Measurements from ENCODE around the gene HERPUD1. TPM values are rescaled to one million over a fixed set of nuclear protein-coding genes. Genes with fewer than 3 reads are reported as not detected.

Gene HERPUD1
- total RNA-seq, 2 experiments from 2014 or later: 140 to 342 TPM

- H3K9me2 ChIP-seq (ENCODE audit: insufficient read depth, low read length): no peaks in the 10 kb centered on the region
- H3K27ac ChIP-seq (ENCODE audit: low read depth, low read length, poor library complexity, severe bottlenecking): peak overlapping the region; percentile 73
- H3K79me2 ChIP-seq (ENCODE audit: insufficient read depth, low read depth, low read length): no peaks in the 10 kb centered on the region
- DNase-seq (ENCODE audit: low spot score): no peak
- TF ChIP-seq CTCF (conservative IDR thresholded peaks at IDR 0.05; ENCODE audit: low read length) (no peak), EZH2phosphoT487 (IDR thresholded peaks at IDR 0.05; ENCODE audit: borderline replicate concordance, low read depth, low read length) (no peak)
- H3K4me2 ChIP-seq (ENCODE audit: low read length): peak overlapping the region; percentile 61
- ChIA-PET POLR2A (interaction anchor here (7.1 kb wide), 1 partner anchor 13 kb away, joined by 42 read pairs; the partner anchor contains the start of gene NLRC5), CTCF (ENCODE audit: unreplicated experiment) (interaction anchor here (1.1 kb wide), 1 partner anchor 14 kb away, joined by 3 read pairs; no protein-coding TSS in a partner anchor)
- no peaks in the 10 kb centered on the region for H3K9me3 ChIP-seq (ENCODE audit: low read length)
- no peak overlapping the region for H2AFZ ChIP-seq (ENCODE audit: low read length)
- H4K20me1 ChIP-seq (ENCODE audit: insufficient read depth, low read length): no peaks in the 10 kb centered on the region
- peaks cover 93% of the 10 kb centered on the region for H3K4me1 ChIP-seq (ENCODE audit: insufficient read depth, low read length, poor library complexity, severe bottlenecking)
- H3K4me3 ChIP-seq (ENCODE audit: low read depth, low read length, poor library complexity, severe bottlenecking): no peak overlapping the region
- intact Hi-C loops (cut with micrococcal nuclease; ENCODE audit: unreplicated experiment): no loop called here
- no TSS peak for BruUV-seq (replicated peaks)
- H3K36me3 ChIP-seq (ENCODE audit: insufficient read depth, low read length): no peaks in the 10 kb centered on the region
Measured at GRCh38 chr16:56974549-56975300, 42.8 kb downstream of the HERPUD1 start.

GRCh38 chr16:56975714-56976113 lies 43.8 kb downstream of the HERPUD1 start:
- intact Hi-C loops (cut with micrococcal nuclease; ENCODE audit: unreplicated experiment): no loop called here
- CTCF ChIA-PET (ENCODE audit: unreplicated experiment): interaction anchor here (1.1 kb wide), 1 partner anchor 13 kb away, joined by 3 read pairs; no protein-coding TSS in a partner anchor
- no peak for TF ChIP-seq EZH2phosphoT487 (IDR thresholded peaks at IDR 0.05; ENCODE audit: borderline replicate concordance, low read depth, low read length)
- TF ChIP-seq CTCF (conservative IDR thresholded peaks at IDR 0.05; ENCODE audit: low read length): no peak

More at GRCh38 chr16:56975714-56976113, 43.8 kb downstream of the HERPUD1 start:
- no peaks in the 10 kb centered on the region for H3K9me2 ChIP-seq (ENCODE audit: insufficient read depth, low read length)
- no peak for DNase-seq (ENCODE audit: low spot score)
- no peaks in the 10 kb centered on the region for H4K20me1 ChIP-seq (ENCODE audit: insufficient read depth, low read length)
- H3K27ac ChIP-seq (ENCODE audit: low read depth, low read length, poor library complexity, severe bottlenecking): peak overlapping the region; percentile 73
- H3K79me2 ChIP-seq (ENCODE audit: insufficient read depth, low read depth, low read length): no peaks in the 10 kb centered on the region
- peaks cover 95% of the 10 kb centered on the region for H3K4me1 ChIP-seq (ENCODE audit: insufficient read depth, low read length, poor library complexity, severe bottlenecking)
- no TSS peak for BruUV-seq (replicated peaks)
- H2AFZ ChIP-seq (ENCODE audit: low read length): no peak overlapping the region
- H3K4me2 ChIP-seq (ENCODE audit: low read length): 0 out of 2 replicates have a peak overlapping the region, but pooled peaks have one; percentile 61
- POLR2A ChIA-PET: interaction anchor here (0.6 to 7.1 kb wide), 4 partner anchors 12 to 276 kb away, joined by 3 to 42 read pairs (median 5); partner anchors contain the start of gene NLRC5
- H3K9me3 ChIP-seq (ENCODE audit: low read length): no peaks in the 10 kb centered on the region
- no peak overlapping the region for H3K4me3 ChIP-seq (ENCODE audit: low read depth, low read length, poor library complexity, severe bottlenecking)
- H3K36me3 ChIP-seq (ENCODE audit: insufficient read depth, low read length): no peaks in the 10 kb centered on the region
